Measurements from ENCODE around the gene PRDM16.

PRDM16 gene

DNA sequence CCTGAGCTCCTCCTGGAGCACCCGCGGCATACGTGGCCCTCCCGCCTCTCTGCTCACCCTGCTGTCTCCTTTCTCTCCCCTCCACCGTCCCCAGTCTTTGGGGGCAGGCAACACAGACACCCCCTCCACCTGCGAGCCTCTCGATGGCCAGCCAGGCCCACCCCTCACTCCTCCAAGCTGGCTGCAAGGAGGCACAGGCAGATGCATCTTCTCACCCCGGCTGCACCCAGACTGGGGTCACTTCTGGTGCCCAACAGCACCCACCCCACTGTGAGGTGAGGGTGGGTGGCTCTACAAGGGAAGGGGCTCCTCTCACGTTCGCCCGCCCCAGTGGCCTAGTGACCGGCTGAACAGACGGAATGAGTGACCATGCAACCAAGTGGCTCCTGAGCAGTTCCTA is 277.5 kb downstream of the PRDM16 start:
- no peak for DNase-seq
- H3K4me1 Mint-ChIP-seq: no peaks in the 10 kb centered on the region
- H3K27ac Mint-ChIP-seq: no peak overlapping the region
- peaks cover 1% of the 10 kb centered on the region for H3K36me3 Mint-ChIP-seq
- CTCF ChIA-PET: no interaction called here
- no peak overlapping the region for H3K4me3 Mint-ChIP-seq
- peaks cover 17% of the 10 kb centered on the region for H3K9me3 Mint-ChIP-seq
- H3K27me3 Mint-ChIP-seq: no peaks in the 10 kb centered on the region

DNA sequence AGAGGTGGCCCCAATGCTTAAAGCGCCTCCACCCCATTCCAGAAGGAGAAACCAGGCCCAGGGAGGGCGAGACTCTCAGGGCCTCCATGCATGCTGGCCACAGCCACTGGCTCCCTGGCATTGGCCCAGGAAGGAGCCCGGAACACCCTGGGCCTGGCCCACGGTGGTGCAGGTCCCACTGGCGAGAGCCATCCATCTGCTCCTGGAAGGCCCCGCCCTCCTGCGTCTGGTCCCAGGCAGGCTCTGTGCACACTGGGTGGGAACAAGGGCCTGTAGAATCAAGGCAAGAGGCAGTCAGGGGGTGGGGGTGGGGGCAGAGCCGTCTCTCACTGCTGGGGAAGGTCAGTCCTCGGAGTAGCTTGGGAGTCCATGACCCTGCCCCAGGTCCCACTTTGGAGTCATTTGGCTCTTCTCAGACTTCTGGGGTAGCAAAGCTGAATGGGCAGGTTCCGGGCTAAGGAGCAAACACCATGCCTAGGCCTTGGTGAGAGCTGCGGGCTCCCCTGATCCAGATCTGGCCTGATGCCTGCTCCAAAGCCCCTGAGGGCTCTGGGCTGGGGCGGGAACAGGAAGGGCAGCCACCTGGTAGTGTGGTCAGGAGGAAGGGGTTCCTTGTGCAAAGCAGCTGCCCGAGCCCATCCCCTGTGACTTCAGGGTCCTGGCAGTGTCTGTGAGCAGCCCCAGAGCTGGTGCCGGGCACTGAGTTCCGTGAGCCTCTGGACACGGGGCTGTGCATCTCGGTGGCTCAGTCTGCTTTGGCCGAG is 278.4 kb downstream of the PRDM16 start:
- DNase-seq: no peak
- Mint-ChIP-seq H3K4me3 (no peak overlapping the region), H3K36me3 (peaks cover 1% of the 10 kb centered on the region), H3K9me3 (peaks cover 17% of the 10 kb centered on the region), H3K4me1 (no peaks in the 10 kb centered on the region), H3K27me3 (no peaks in the 10 kb centered on the region), H3K27ac (no peak overlapping the region)
- CTCF ChIA-PET: no interaction called here

DNA sequence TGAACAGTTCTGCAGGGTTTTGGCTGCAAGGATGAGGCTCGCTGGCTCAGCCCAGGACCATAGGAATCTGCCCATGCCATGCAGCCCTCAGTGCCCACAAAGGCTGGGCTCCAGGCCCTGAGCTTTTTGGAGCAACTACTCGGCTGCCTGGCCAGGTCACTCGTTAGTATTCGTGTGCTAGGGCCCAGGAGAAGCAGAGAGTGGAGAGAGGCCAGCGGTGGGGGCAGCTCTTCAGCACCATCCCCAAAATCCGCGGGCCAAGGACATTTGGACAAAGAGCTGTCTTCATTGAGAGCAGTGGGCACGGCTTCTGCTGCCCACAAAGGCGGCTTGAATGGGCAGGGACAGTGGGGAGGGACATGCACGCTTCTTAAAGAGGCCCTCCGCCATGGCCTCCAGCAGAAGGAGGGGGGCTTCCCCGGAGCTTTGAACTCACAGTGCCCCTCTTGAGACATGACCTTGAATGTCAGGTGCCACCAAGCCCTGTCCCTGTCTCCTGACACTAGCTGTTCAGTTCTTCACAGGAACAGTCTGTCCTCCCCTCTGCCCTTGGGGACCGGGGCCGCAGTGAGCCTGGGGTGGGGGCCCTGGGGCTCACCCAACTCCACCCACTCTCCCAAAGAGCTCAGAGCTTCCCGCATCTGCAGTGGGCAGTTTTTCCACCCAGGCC is 279.3 kb downstream of the PRDM16 start:
- no peak overlapping the region for H3K4me3 Mint-ChIP-seq
- no peak for DNase-seq
- CTCF ChIA-PET: no interaction called here
- no peak overlapping the region for H3K27ac Mint-ChIP-seq
- H3K27me3 Mint-ChIP-seq: no peaks in the 10 kb centered on the region
- H3K36me3 Mint-ChIP-seq: peaks cover 1% of the 10 kb centered on the region
- H3K9me3 Mint-ChIP-seq: peaks cover 13% of the 10 kb centered on the region
- no peaks in the 10 kb centered on the region for H3K4me1 Mint-ChIP-seq

DNA sequence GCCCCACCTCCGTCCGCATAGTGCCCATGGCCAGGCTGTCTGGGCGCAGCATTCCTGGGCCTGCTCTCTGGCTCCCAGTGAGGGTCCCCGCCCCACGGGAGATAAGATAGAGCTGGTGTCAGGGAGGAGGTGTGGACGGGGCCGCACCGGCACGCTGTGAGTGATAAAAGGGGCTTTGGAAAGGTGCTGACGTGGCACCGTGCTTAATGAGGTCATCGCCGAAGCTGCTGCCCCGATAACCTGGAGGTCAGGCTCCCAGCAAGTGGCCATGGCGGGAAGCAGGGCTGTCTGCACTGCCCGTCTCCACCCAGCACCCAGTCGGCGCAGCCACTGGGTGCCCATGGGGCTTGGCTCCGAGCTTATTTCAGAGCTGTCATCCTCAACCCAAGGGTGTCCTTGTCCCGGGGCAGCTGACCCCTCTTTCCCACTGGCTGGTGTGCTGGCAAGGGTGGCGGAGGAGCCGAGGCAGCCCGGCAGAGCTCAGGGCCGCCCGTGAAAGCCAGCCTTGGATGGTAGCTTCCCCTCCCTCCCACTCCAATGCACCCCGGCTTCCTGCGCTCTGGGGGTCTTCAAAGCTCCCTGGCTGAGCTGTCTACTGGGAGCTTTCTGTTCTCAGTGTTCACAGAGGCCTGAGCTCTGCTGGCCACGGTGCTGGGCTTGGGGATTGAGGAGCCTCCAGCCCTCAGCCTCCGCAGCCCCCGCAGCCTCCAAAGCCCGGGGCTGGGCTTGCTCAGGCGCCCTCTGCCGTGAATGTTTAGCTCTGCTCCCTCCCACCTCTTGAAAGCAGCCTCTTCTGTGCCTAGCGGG is 280.4 kb downstream of the PRDM16 start:
- H3K27me3 Mint-ChIP-seq: no peaks in the 10 kb centered on the region
- CTCF ChIA-PET: no interaction called here
- peaks cover 1% of the 10 kb centered on the region for H3K36me3 Mint-ChIP-seq
- no peaks in the 10 kb centered on the region for H3K4me1 Mint-ChIP-seq
- DNase-seq: no peak
- H3K9me3 Mint-ChIP-seq: peaks cover 5% of the 10 kb centered on the region
- no peak overlapping the region for H3K4me3 Mint-ChIP-seq
- H3K27ac Mint-ChIP-seq: no peak overlapping the region

DNA sequence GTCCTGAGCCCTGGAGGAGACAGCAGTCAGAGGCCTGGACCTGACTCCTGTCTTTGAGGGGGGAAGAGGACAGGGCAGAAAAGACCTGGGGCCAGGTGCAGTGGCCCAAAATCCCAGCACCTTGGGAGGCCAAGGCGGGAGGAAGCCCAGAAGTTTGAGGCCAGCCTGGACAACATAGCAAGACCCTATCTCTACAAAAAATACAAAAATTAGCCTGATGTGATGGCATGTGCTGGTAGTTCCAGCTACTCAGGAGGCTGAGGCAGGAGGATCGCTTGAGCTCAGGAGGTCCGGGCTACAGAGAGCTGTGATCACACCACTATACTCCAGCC is 280.9 kb downstream of the PRDM16 start:
- DNase-seq: no peak
- Mint-ChIP-seq H3K36me3 (peaks cover 1% of the 10 kb centered on the region), H3K27me3 (no peaks in the 10 kb centered on the region), H3K4me3 (no peak overlapping the region), H3K4me1 (no peaks in the 10 kb centered on the region), H3K9me3 (no peaks in the 10 kb centered on the region), H3K27ac (no peak overlapping the region)
- CTCF ChIA-PET: interaction anchor here (1.0 kb wide), 1 partner anchor 23 kb away, joined by 3 read pairs; no protein-coding TSS in a partner anchor

DNA sequence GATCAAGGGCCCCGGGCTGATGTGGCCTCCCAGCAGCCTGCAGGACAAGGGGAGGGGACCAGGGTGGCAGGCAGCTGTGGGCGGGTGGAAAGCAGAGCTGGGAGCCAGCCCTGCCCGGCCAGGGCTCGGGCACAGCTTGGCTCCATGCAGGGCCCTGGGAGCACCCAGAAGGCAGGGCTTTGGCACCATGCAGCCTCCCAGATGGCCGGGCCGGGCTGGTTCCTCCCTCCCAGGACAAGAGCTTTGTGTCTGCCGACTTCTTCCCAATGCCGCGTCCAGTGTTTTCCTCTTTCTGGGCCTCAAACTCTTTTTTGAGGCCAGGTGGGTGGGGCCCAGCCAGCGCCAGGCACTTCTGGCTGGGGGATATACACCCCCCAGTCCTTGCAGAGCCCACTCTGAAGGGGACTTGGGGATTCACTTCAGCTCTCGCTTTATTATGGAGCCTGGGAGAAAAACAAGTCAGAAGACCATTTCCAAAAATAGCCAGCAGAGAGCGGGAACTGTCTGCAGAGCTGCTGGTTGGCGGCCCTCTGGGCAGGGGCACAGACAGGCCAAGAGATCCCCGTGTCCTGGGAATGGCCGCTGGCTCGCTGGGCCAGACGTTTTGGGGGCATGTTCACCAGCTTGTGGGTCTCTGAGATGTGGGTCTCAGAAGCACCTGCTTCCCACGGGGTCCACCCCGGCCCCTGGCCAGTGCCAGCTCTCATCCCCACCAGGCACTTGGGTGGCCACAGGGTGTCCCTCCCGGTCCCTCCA is 281.7 kb downstream of the PRDM16 start:
- H3K36me3 Mint-ChIP-seq: peaks cover 1% of the 10 kb centered on the region
- CTCF ChIA-PET: interaction anchor here (1.0 kb wide), 1 partner anchor 22 kb away, joined by 3 read pairs; no protein-coding TSS in a partner anchor
- H3K4me1 Mint-ChIP-seq: no peaks in the 10 kb centered on the region
- H3K27ac Mint-ChIP-seq: no peak overlapping the region
- no peak for DNase-seq
- no peak overlapping the region for H3K4me3 Mint-ChIP-seq
- H3K27me3 Mint-ChIP-seq: no peaks in the 10 kb centered on the region
- no peaks in the 10 kb centered on the region for H3K9me3 Mint-ChIP-seq

DNA sequence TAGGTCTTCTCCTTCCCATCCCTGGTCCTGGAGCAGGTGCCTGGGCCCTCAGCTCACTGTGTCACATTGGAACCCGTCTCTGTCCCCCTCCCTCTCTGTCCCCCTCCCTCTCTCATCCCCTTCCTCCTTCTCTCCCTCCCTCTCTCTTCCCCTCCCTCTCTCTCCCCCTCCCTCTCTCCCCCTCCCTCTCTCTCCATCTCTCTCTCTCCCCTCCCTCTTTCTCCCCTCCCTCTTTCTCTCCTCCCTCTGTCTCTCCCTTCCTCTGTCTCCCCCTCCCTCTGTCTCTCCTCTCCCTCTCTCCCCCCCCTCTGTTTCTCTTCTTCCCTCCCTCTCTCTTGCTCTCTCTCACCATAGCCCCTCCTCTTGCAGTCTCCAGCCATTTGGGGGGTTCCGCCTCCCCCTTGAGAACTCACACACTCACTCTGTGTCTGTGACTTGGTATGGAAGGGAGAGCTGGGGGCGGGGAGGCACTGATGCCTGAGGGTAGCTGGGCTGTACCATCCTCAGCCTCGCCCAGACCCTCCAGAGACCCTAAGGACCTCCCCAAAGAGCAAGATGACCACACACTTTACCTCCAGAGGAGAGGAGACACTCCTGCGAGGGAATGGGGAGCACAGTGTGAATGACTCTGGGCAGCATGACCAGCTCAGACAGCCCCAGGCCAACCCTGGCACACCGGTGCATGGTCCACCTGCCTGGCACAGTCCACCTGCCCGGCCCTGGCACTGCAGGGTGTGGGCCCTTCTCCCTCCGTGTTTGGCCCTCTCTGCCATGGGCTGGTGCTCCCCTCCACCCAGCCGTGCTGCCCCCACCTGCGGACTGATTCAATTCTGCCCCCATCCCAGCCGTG is 282.7 kb downstream of the PRDM16 start:
- no peak overlapping the region for H3K27ac Mint-ChIP-seq
- no peaks in the 10 kb centered on the region for H3K9me3 Mint-ChIP-seq
- CTCF ChIA-PET: no interaction called here
- H3K4me3 Mint-ChIP-seq: no peak overlapping the region
- H3K27me3 Mint-ChIP-seq: no peaks in the 10 kb centered on the region
- H3K4me1 Mint-ChIP-seq: no peaks in the 10 kb centered on the region
- H3K36me3 Mint-ChIP-seq: no peaks in the 10 kb centered on the region
- no peak for DNase-seq

DNA sequence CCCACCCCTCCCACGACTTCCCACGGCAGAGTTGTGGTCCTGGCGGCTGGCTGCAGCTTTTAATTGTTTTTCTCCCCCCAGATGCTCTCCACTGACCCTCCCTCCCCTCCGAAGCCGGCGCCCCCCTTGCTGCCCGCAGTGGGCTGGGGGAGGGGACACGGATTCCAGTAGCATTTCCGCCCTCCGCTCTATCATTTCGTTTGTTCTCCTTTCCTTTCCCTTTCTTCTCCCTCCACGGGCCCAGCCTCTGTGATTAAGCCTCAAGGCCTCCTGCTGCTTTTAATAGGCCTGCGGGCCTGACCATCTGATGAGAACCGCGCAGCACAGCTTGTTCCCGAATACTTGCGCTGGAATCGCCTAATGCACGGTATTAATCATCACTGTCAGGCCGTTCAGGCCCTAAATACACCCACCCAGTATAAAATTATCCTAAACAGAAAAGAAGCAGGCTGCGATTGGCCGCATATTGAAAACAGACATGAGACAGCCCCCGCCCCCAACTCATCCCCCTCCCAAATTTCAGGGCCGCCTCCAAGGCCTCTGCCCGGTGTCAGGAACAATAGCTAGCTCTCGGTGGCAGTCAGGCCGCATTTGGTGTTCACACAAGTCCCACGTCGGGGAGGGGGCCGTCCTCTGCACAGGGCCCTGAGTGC is 283.4 kb downstream of the PRDM16 start:
- DNase-seq: no peak
- Mint-ChIP-seq H3K27me3 (no peaks in the 10 kb centered on the region), H3K36me3 (no peaks in the 10 kb centered on the region), H3K27ac (no peak overlapping the region), H3K4me1 (no peaks in the 10 kb centered on the region), H3K4me3 (no peak overlapping the region), H3K9me3 (no peaks in the 10 kb centered on the region)
- CTCF ChIA-PET: no interaction called here

DNA sequence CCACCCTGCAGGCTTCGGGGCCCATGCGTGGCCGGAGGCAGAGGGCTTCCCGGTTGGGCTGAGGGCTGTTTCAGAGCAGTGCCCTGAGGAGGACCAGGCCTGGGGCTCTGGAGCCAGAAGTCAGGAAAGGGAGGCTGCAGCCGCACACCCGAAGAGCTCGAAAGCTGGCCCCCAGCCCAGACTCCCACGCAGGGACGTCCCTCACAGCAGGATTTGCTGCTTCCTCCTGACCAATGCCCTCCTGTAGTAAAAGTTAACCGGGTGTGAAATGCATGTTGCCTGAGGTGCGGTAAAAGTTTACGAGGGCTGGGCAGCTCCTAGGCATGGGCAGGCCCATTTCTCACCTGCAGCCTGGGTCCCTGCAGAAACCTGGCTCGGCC is 283.9 kb downstream of the PRDM16 start:
- Mint-ChIP-seq H3K36me3 (no peaks in the 10 kb centered on the region), H3K4me1 (no peaks in the 10 kb centered on the region), H3K4me3 (no peak overlapping the region), H3K27ac (no peak overlapping the region), H3K27me3 (no peaks in the 10 kb centered on the region), H3K9me3 (no peaks in the 10 kb centered on the region)
- CTCF ChIA-PET: no interaction called here
- DNase-seq: no peak

DNA sequence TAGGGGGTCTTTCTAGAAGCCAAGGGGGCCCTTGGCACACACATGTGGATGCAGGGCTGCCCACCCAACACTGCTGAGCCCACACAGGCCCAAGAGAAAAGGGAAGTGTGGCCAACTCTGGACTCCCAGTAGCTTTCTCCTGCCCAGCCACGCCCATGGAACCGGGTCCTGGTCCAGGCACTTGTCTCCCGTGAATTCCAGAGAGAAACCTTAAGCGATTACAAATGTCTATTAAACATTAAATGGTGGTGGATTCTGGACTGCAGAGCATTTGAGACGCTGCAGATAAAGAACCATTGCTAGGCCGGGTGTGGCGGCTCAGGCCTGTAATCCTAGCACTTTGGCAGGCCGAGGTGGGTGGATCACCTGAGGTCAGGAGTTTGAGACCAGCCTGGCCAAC is 284.9 kb downstream of the PRDM16 start:
- CTCF ChIA-PET: no interaction called here
- Mint-ChIP-seq H3K4me3 (no peak overlapping the region), H3K27ac (no peak overlapping the region), H3K9me3 (no peaks in the 10 kb centered on the region), H3K4me1 (no peaks in the 10 kb centered on the region), H3K36me3 (no peaks in the 10 kb centered on the region), H3K27me3 (no peaks in the 10 kb centered on the region)
- DNase-seq: no peak

DNA sequence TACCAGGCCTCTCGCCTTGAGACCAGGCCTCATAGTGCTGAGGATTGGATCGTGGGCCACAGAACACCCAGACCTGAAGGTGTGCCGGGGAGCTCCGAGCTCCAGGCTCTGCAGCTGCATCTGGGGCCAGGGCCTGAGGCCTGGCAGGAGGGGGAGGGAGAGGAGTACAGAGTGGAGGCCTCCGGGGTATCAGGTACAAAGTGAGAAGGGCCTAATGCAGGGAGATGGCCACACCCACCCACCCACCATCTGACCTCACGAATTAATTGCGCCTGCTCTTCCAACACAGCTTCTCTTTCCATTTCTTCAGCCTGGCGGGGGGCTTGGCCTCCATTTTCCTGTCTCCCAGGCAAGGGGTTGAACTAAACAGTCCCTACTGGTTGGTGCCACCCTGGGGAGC is 286.1 kb downstream of the PRDM16 start:
- H3K4me1 Mint-ChIP-seq: no peaks in the 10 kb centered on the region
- H3K27me3 Mint-ChIP-seq: no peaks in the 10 kb centered on the region
- H3K4me3 Mint-ChIP-seq: no peak overlapping the region
- H3K36me3 Mint-ChIP-seq: no peaks in the 10 kb centered on the region
- H3K9me3 Mint-ChIP-seq: no peaks in the 10 kb centered on the region
- DNase-seq: no peak
- CTCF ChIA-PET: no interaction called here
- H3K27ac Mint-ChIP-seq: no peak overlapping the region

DNA sequence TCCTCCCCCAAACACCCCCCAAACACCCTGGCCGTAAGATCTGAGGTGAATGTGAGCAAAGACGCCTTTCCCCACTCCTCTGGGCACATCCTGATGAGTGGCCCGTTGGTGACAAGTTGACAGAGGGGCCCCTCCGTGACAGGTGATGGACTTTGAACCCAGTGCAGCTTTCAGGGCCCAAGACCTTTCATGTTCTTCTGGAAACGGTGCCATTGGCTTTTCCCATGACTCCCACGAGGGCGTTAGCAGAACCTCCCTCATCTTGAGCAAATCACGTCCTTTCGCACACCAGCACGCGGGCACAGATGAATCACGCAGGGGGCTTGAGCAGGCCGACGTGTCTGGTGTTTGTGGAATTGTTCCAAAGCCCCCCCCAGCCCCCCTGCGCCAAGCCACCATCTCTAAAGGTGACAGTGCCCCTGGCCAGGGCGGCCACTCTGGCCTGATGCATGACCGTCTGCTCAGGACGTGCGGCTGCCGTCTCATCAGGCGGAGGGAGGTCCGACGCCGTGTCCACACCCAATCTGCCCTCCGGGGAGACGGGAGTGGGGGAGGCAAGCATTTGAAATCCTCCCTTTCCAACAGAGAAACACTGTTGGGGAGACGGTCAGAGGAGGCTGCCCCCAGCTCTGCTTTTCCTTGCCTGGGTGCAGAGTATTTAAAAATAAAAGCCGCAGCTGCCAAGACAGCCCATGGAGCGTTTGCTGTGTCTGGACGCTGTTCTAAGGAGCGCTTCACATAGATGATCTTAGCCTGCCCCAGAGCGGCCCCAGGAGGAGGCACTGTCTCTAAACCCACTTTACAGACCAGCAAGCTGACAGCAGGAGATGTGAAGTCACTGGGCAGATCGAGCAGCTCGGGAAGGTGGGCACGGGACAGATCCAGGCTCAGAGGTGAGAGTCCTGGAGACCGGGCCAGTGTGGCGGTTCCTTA is 287.2 kb downstream of the PRDM16 start:
- Mint-ChIP-seq H3K4me3 (no peak overlapping the region), H3K27me3 (no peaks in the 10 kb centered on the region), H3K9me3 (no peaks in the 10 kb centered on the region), H3K4me1 (no peaks in the 10 kb centered on the region), H3K27ac (no peak overlapping the region), H3K36me3 (no peaks in the 10 kb centered on the region)
- no peak for DNase-seq
- CTCF ChIA-PET: no interaction called here

Data from activated naive CD4-positive, alpha-beta T cell treated with anti-CD3 and anti-CD28 coated beads, Interleukin-2, amount 10 ng/mL, durations not matched to agents 7 days and 5 days (primary cell).